Ascending aorta (tissue), 2 donors: ENCODE measurements around the gene PLAC9. TPM values are rescaled to one million over a fixed set of nuclear protein-coding genes. Genes with fewer than 3 reads are reported as not detected.
A peak's percentile ranks its signal among the peaks of the same experiment; 100 is the strongest.

ENCODE experiments used
- DNase-seq, 2 donors: peaks; one replicate each; pipeline ENCODE4 v3.0.0-alpha.2; 2019; ENCODE audit warnings: low spot score in 2 of 2
- H3K27ac ChIP-seq, 2 donors: fragments of 200-600 bp; sonication (generic); one replicate each; pipeline ENCODE4 v1.5.1; 2016 to 2017; ENCODE audit warnings: mild to moderate bottlenecking in 1 of 2
- H3K27me3 ChIP-seq: fragments of 200-600 bp; sonication (generic); one replicate; pipeline ENCODE4 v1.5.1; 2017
- H3K36me3 ChIP-seq, 2 donors: fragments of 200-600 bp; sonication (generic); one replicate each; pipeline ENCODE4 v1.5.1; 2016
- H3K4me1 ChIP-seq, 2 donors: fragments of 200-600 bp; sonication (generic); one replicate each; pipeline ENCODE4 v1.5.1; 2016 to 2017; ENCODE audit warnings: mild to moderate bottlenecking in 1 of 2
- H3K4me3 ChIP-seq, 2 donors: fragments of 200-600 bp; sonication (generic); one replicate each; pipeline ENCODE4 v1.5.1; 2016 to 2017; ENCODE audit warnings: mild to moderate bottlenecking in 1 of 2
- H3K9me3 ChIP-seq, 2 donors: fragments of 200-600 bp; sonication (generic); one replicate each; pipeline ENCODE4 v1.5.1; 2016
- CTCF ChIP-seq, 3 experiments: fragments of 200-600 bp in 2 of 3; fragments of 450-650 bp in 1 of 3; sonication (generic) in 2 of 3; IDR thresholded peaks; one replicate each; pipeline ENCODE4 v1.5.1; 2016 to 2019; ENCODE audit warnings: antibody characterized with exemption in 3 of 3, mild to moderate bottlenecking in 1 of 3, moderate library complexity in 1 of 3
- intact Hi-C: fragments of 100-400 bp; cut with DNase I; formaldehyde crosslinking; loops from one replicate; pipeline ENCODE4 v1.15.1; 2023
- total RNA-seq: library from RNA; depleted of rRNA; stranded (reverse); fragments of >200 nt; gene quantifications from one replicate; pipeline ENCODE4 v1.1.0, GENCODE V29; 2016

Gene PLAC9
- total RNA-seq, 1 donor from 2014 or later = 221 TPM

DNA sequence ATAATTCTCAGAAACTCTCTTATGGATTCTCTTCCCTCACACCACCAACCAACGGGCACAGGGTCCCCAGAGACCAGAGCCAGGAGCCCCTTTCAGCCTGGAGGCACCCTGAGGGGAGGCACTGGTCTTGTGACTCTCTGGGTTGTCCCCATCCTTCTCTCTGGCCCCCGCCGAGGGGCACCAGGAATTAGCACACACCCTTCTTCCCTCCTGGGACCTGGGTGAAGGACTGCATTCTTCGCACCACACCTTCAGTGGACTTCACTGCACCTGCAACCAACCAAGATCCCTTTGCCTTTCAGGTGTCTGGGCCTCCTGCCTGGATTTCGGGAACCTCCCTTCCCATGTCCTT, 22.1 kb downstream of the PLAC9 start:
- Histone ChIP-seq H3K4me1 (peaks cover 36 to 53% of the 10 kb centered on the region in 2 donors), H3K27me3 (no peaks in the 10 kb centered on the region), H3K36me3 (peaks cover 48 to 64% of the 10 kb centered on the region in 2 donors), H3K9me3 (peaks cover 0 to 4% of the 10 kb centered on the region in 2 donors), H3K27ac (peak overlapping the region; percentile 92 to 94), H3K4me3 (no peak overlapping the region)
- DNase-seq = no peak
- intact Hi-C loops = no loop called here
- TF ChIP-seq CTCF (IDR thresholded peaks at IDR 0.05) = no peak

GRCh38 chr10:80154978-80155695, 22.6 kb downstream of the PLAC9 start:
- intact Hi-C loops = loop anchor here (1.0 kb wide), 1 partner anchor 52 kb away; no protein-coding TSS in a partner anchor
- Histone ChIP-seq H3K27ac (peak overlapping the region; percentile 92 to 94), H3K36me3 (peaks cover 53 to 60% of the 10 kb centered on the region in 2 donors), H3K4me3 (no peak overlapping the region), H3K9me3 (no peaks in the 10 kb centered on the region), H3K4me1 (peaks cover 36 to 56% of the 10 kb centered on the region in 2 donors), H3K27me3 (no peaks in the 10 kb centered on the region)
- peak in 1 of 2 donors; percentile 89 for DNase-seq
- no peak for TF ChIP-seq CTCF (IDR thresholded peaks at IDR 0.05)

DNA sequence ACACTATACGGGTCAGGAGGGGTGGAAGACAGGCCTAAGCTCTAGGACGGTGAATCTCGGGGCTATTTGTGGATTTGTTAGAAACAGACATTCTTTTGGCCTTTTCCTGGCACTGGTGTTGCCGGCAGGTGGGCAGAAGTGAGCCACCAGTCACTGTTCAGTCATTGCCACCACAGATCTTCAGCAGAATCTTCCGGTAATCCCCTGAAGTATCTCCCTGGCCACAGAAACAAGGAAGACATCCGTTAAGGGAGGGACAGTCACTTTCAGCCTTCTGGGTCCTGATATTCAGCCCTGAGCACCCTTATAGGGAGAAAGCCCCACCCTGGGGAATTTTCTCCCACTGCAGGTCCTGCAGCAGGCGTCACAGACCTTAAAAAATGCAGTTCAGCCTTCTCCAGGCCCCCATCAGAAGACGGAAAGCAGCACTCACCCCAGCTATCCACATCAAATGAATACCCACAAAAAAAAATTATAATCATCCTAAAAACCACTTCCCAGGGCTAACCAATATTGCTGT, 23.2 kb downstream of the PLAC9 start:
- H3K36me3 ChIP-seq = peaks cover 52 to 59% of the 10 kb centered on the region in 2 donors
- no peaks in the 10 kb centered on the region for H3K27me3 ChIP-seq
- no peak for DNase-seq
- no peak overlapping the region for H3K4me3 ChIP-seq
- peaks cover 36 to 59% of the 10 kb centered on the region in 2 donors for H3K4me1 ChIP-seq
- no peaks in the 10 kb centered on the region for H3K9me3 ChIP-seq
- intact Hi-C loops = loop anchor here (1.0 kb wide), 1 partner anchor 52 kb away; no protein-coding TSS in a partner anchor
- H3K27ac ChIP-seq = peak overlapping the region; percentile 92 to 94
- TF ChIP-seq CTCF (IDR thresholded peaks at IDR 0.05) = no peak

DNA sequence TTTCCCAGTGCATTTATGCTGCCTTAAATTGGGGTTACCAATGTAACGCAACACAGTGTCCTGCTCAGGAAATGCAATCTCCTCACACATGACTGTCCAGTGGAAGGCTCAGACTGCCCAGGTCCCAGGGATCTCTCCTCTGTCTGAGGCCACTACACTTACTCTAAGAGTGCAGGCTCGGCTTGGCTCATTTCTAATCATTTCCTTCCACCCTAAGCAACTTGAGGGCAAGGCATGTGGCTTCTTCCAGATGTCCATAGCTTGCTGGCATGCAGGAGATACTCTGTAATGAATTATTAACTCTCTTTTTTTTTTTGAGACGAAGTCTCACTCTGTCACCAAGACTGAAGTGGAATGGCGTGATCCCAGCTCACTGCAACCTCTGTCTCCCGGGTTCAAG, 23.7 kb downstream of the PLAC9 start:
- Histone ChIP-seq H3K4me1 (peaks cover 36 to 59% of the 10 kb centered on the region in 2 donors), H3K27ac (peak overlapping the region; percentile 92 to 94), H3K4me3 (no peak overlapping the region), H3K9me3 (no peaks in the 10 kb centered on the region), H3K27me3 (no peaks in the 10 kb centered on the region), H3K36me3 (peaks cover 52 to 59% of the 10 kb centered on the region in 2 donors)
- TF ChIP-seq CTCF (IDR thresholded peaks at IDR 0.05) = no peak
- intact Hi-C loops = no loop called here
- DNase-seq = no peak

DNA sequence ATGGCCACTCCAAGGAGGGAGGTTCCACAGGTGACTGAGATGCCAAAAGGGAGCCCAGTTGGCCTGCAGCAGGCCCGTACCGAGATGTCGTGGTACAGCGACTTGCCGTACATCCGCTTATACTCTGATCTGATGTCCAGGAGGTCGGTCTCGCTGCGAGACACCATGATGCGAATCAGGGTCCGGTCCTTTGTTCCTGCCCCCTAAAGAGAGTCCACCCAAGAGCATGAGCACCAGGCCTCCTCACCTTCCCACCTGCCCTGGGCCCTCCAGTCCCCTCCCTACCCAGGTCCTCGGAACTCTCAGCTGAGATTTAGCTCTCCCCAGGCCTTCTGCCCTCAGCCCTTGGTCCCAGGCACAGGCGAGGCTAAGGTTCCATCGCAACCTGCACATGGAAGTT, 25.0 kb downstream of the PLAC9 start:
- Histone ChIP-seq H3K36me3 (peaks cover 58 to 60% of the 10 kb centered on the region in 2 donors), H3K4me1 (peaks cover 36 to 72% of the 10 kb centered on the region in 2 donors), H3K27ac (peak overlapping the region; percentile 92 to 94), H3K9me3 (no peaks in the 10 kb centered on the region), H3K4me3 (no peak overlapping the region), H3K27me3 (no peaks in the 10 kb centered on the region)
- DNase-seq = no peak
- no peak for TF ChIP-seq CTCF (IDR thresholded peaks at IDR 0.05)
- intact Hi-C loops = no loop called here
